ENCODE results near the gene ZNF837.
A peak's percentile ranks its signal among the peaks of the same experiment; 100 is the strongest.

The ZNF837 gene

GRCh38 chr19:58356766-58357480, 23.9 kb downstream of the ZNF837 start:
- Histone ChIP-seq H3K27ac (no peak overlapping the region), H3K4me1 (peaks cover 62% of the 10 kb centered on the region), H3K9me3 (no peaks in the 10 kb centered on the region), H3K4me2 (peak overlapping the region; percentile 84), H4K20me1 (peaks cover 36% of the 10 kb centered on the region), H3K27me3 (peaks cover 33% of the 10 kb centered on the region), H3K4me3 (peak overlapping the region; percentile 58), H3K36me3 (peaks cover 20% of the 10 kb centered on the region), H3K9ac (peak overlapping the region; percentile 52)
- TF ChIP-seq Cebpa-rat (IDR thresholded peaks at IDR 0.05), result no peak

DNA sequence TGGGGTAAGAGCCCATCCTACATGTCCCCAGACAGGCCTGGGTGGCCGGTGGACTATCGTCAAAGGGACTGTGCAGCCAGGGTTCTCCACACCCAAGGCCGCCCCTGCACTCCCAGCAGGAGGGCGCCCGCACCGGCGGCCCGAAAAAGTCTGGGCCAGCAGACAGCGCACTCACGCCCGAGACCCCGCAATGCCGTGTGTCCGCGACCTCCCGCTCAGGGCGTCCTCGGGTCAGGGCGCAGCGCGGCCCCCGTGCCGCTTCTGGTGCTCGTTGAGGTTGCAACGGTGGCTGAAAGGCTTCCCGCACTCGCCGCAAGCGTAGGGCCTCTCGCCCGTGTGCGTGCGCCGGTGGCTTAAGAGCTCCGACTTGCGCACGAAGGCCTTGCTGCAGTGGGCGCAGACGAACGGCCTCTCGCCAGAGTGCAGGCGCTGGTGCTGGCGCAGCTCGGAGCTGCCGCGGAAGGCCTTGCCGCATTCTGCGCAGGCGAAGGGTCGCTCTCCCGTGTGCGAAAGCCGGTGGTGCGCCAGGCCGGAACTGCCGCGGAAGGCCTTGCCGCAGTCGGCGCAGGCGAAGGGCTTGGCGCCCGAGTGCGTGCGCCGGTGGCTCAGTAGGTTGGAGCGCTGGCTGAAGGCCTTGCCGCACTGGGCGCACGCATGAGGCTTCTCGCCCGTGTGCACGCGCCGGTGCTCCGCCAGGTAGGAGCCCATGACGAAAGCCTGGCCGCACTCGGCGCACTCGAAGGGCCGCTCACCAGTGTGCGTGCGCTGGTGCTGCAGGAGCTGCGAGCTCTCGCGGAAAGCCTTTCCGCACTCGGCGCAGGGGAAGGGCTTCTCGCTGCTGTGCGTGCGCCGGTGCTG, 24.7 kb downstream of the ZNF837 start:
- H3K4me3 ChIP-seq, result peak overlapping the region; percentile 58
- H3K4me2 ChIP-seq, result peak overlapping the region; percentile 84
- H3K9me3 ChIP-seq, result no peaks in the 10 kb centered on the region
- no peak overlapping the region for H3K27ac ChIP-seq
- H3K36me3 ChIP-seq, result peaks cover 27% of the 10 kb centered on the region
- peaks cover 44% of the 10 kb centered on the region for H4K20me1 ChIP-seq
- TF ChIP-seq Cebpa-rat (IDR thresholded peaks at IDR 0.05), result no peak
- H3K9ac ChIP-seq, result peak overlapping the region; percentile 52
- peaks cover 62% of the 10 kb centered on the region for H3K4me1 ChIP-seq
- H3K27me3 ChIP-seq, result peaks cover 33% of the 10 kb centered on the region

- Histone ChIP-seq H3K4me1 (peaks cover 67% of the 10 kb centered on the region), H3K9me3 (no peaks in the 10 kb centered on the region), H3K4me3 (no peak overlapping the region), H3K27ac (no peak overlapping the region), H4K20me1 (peaks cover 51% of the 10 kb centered on the region), H3K4me2 (peak overlapping the region; percentile 84), H3K36me3 (peaks cover 32% of the 10 kb centered on the region), H3K9ac (no peak overlapping the region), H3K27me3 (peaks cover 33% of the 10 kb centered on the region)
- TF ChIP-seq Cebpa-rat (IDR thresholded peaks at IDR 0.05), result no peak
These were observed 25.5 kb downstream of the ZNF837 start for GRCh38 chr19:58355215-58355796.

DNA sequence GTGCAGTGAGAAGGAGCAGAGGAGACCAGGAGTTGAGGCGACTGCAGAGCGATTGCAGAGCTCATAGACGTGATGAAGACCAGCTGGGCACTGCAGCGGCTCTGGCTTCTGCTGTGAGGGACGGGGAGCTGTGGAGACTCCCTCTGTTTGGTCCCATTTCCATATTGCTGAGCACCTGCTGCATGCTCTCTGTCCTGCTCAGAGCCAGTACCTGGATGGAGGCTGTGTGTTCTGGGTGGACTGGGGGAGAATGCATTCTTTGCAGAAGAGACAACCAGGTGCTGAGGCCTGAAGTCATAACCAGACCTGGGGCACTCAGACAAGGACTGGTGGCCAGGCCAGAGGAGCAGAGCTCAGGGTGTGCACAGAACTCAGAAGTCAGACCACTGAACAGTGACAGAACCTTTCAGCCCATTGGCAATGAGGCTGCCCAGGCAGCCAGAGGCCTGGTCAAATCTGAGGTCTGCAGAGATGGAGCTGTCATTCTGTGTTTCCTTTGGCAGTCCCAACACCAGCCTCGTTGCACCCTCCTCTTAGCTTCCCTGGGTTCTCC, 26.3 kb downstream of the ZNF837 start:
- Histone ChIP-seq H3K9me3 (no peaks in the 10 kb centered on the region), H3K27me3 (peaks cover 33% of the 10 kb centered on the region), H3K27ac (no peak overlapping the region), H3K4me1 (peaks cover 69% of the 10 kb centered on the region), H3K4me3 (no peak overlapping the region), H3K4me2 (no peak overlapping the region), H3K36me3 (peaks cover 32% of the 10 kb centered on the region), H3K9ac (no peak overlapping the region), H4K20me1 (peaks cover 51% of the 10 kb centered on the region)
- no peak for TF ChIP-seq Cebpa-rat (IDR thresholded peaks at IDR 0.05)

DNA sequence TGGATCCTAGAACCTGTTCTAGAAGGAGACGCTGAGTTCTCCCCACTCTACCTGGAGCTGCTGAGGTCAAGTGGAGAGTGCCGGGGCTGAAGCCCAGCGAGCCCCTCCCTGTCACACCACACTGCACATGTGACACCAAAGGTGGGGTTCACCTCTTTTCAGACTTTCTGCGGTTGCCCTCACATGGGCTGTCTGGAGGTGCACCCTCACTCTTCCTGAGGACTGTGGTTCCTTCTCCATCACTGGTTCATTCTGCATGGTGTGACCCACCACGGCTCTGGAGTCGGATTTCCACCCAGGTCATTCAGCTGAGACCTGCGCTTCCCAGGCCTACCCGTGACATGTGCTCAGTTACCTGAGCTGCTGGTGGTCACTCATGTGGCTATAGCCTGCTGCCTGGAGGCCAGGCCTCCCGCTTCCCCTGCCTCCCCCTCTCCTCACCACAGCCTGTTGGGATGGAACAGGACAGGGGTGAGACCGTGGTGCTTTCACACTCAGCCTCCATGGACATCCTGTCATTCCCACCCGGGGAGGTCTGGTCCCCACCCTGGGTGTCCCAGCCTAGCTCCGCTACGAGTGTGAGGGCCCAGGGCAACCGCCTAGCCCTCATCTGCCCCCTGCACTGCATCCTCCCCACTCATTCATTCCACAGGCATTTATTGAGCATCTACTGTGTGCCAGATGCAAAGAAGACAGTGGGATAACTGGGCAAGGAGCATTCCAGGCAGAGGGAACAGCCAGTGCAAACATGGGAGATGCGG, 26.9 kb downstream of the ZNF837 start:
- Histone ChIP-seq H3K9ac (no peak overlapping the region), H3K4me3 (no peak overlapping the region), H3K27ac (no peak overlapping the region), H4K20me1 (peaks cover 51% of the 10 kb centered on the region), H3K9me3 (no peaks in the 10 kb centered on the region), H3K36me3 (peaks cover 32% of the 10 kb centered on the region), H3K27me3 (peaks cover 33% of the 10 kb centered on the region), H3K4me1 (peaks cover 70% of the 10 kb centered on the region), H3K4me2 (no peak overlapping the region)
- TF ChIP-seq Cebpa-rat (IDR thresholded peaks at IDR 0.05), result no peak

DNA sequence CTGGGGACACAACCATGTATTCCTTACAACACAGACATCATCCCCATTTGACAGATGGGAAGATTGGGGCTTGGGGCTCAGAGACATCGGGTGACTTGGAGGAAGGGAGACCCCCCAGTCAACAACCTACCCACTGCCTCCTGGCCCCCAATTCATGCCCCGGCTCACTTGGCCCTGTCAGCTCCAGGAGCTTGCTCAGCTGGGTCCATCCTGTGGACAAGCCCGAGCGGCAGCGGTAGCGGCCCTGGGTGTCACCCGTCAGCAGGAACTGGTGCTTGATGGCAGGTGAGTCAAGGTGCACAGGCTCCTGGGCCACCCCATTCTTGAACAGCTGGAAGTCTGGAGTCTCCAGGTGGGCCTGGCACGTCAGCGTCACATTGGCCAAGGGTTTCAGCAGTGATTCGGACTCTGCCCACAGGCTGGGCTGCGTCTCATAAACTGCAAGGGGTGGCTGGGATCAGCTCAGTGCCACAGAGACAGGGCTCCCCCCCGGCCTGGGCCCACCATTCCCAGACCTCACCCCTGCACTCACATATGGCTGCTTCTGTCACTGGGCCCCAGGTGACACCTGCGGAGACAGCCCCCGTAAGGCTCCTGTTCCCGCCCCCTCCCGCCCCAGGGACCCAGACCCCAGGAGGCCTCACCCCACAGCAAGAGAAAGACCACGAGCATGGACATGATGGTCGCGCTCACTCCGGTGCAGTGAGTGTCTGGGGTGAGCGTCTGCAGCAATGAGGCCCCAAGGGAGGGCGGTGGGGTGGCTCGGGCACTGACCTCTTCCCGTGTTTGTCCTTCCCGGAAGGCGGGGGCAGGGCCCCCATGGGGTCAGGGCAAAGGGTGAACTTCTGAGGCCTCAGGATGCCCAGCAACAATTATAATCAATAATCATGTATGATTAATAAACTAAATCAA, 27.8 kb downstream of the ZNF837 start, which contains the start of gene A1BG:
A1BG (minus strand) TSS at position 733 of the 912 bp plus-strand sequence; CDS start at position 678, 55 bp downstream.
- no peak within 1 kb of the TSS for H3K9ac ChIP-seq

DNA sequence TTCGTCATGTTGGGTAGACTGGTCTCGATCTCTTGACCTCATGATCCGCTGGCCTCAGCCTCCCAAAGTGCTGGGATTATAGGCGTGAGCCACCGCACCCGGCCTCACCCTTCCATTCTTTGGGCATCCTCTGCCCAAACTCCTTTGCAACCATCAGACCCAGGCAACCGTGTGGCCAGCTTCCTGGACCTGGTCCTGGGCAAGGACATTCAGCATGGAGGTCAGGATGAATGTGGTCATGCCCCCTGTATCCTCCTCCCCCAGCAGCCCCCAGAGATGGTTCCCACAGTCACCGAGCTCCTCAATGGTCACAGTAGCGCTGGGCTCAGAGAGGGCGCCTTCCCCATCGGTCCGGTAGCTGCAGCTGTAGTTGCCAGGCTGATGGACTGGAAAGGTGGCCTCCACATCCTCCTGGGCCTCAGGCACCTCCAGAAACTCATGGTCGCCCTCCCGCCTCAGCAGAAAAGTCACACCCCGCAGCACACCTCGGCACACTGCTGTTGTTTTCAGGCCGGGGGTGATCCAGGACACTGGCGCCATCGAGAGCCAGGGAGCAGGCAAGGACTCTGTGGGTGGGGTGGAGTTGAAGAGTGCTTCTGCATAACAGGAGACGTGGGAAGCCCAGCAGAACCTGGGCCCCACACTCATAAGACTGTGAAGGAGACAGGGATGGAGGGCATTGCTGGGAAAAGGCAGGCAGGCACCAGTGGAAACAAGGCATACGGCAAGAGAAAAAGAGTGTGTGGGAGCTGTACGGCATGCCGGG, 28.7 kb downstream of the ZNF837 start:
- H3K27ac ChIP-seq, result no peak overlapping the region
- H3K9me3 ChIP-seq, result no peaks in the 10 kb centered on the region
- H3K4me1 ChIP-seq, result peaks cover 62% of the 10 kb centered on the region
- H3K4me2 ChIP-seq, result no peak overlapping the region
- no peak overlapping the region for H3K9ac ChIP-seq
- H3K27me3 ChIP-seq, result peaks cover 22% of the 10 kb centered on the region
- H3K36me3 ChIP-seq, result peaks cover 32% of the 10 kb centered on the region
- H3K4me3 ChIP-seq, result no peak overlapping the region
- TF ChIP-seq Cebpa-rat (IDR thresholded peaks at IDR 0.05), result no peak
- peaks cover 51% of the 10 kb centered on the region for H4K20me1 ChIP-seq

More for the DNA sequence above, 27.8 kb downstream of the ZNF837 start, which contains the start of gene A1BG:
- Histone ChIP-seq H3K4me3 (no peak within 1 kb of the TSS), H4K20me1 (peaks cover 51% of the 10 kb centered on the region), H3K27me3 (peaks cover 31% of the 10 kb centered on the region), H3K4me1 (peaks cover 70% of the 10 kb centered on the region), H3K27ac (no peak within 1 kb of the TSS), H3K4me2 (no peak within 1 kb of the TSS), H3K9me3 (no peaks in the 10 kb centered on the region), H3K36me3 (peaks cover 32% of the 10 kb centered on the region)
- no peak for TF ChIP-seq Cebpa-rat (IDR thresholded peaks at IDR 0.05)

DNA sequence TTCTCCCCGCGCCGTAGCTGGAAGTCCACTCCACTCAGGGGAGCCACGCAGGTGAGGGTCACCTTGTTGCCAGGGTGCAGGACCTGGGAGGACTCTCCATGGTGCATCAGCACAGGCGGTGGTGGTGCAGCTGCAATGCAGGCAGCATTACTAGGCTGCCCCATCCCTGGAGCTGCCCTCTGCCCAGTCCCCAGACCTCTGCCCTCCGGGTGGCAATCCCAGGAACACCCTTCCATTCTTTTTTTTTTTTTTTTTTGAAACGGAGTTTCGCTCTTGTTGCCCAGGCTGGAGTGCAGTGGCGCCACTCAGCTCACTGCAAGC, 29.3 kb downstream of the ZNF837 start:
- peaks cover 51% of the 10 kb centered on the region for H4K20me1 ChIP-seq

More for the DNA sequence above, 29.3 kb downstream of the ZNF837 start:
- Histone ChIP-seq H3K36me3 (peaks cover 32% of the 10 kb centered on the region), H3K4me3 (no peak overlapping the region), H3K27ac (no peak overlapping the region), H3K9me3 (no peaks in the 10 kb centered on the region), H3K4me1 (peaks cover 58% of the 10 kb centered on the region), H3K4me2 (peak overlapping the region; percentile 83; the same call in 1 of the 2 replicates), H3K9ac (no peak overlapping the region), H3K27me3 (peaks cover 16% of the 10 kb centered on the region)
- no peak for TF ChIP-seq Cebpa-rat (IDR thresholded peaks at IDR 0.05)

Measured in BLaER1 (cell line).